NCI-H187 (cell line): ENCODE data around the gene SYTL4.

Experiments used
- DNase-seq, 2 experiments: peaks; one replicate each; lab custom pipeline; 2025; lab: John Stamatoyannopoulos, UW

SYTL4 gene

DNA sequence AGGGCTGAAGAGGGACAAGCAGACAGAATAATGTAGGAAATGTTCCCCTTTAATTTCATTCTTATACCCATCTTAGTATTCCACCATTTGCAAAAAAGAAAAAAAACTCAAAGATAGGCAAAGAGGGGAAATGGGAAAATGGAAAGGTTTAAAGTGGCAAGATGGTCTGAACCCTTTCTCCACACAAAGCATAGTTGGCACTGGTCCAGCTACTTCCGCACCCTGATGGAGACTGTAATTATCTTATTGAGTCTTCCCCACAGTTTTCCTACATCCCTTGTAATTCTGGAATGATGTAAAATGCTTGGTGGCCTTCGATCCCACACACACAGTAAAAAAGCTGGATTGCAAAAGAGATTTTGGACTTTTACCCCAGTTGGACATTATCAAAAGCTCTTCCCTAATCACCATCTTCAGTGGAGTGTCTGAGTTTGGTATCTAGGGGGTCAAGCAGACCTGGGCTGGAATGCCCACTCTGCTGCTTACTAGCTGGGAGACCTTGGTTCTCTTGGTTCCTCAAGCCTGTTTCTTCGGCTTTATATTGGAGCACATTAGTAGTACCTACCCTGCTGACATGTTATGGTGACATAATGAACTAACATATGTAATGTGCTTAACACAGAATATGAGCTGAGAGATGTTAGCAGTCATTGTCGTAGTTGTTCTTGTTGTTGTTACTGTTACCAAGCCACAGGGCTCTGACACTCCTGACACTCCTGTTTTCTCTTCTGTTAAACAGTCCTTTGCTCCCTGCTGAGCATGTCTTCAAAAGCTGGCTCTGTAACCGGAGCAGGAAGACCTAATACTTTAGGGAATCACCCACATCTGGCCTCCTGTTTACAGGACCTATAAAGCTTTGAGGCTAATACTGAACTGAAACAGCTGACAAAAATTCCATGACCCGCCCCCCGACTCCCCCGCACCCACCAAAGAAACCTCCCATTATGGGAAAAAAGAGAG is 83.2 kb downstream of the SYTL4 start:
- DNase-seq, result no peak

DNA sequence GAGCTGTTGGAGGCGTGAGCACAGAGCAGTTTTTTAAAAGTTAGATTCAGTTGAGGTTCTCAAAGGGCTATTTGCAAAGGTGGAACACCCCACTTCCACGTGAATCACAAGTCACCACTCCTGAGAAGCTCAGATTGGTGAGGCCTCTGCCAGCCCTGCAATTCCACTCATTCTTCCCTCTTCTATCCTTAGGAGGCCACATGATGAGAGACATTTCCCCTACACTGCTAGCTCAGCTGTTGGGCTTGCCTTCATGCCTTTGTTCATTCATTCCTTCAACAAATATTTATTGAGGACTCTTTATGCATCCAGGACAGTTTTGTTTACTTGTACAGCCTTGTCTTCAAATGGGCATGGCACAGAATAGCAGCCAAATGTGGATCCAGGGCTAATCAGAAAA is 84.2 kb downstream of the SYTL4 start:
- no peak for DNase-seq

DNA sequence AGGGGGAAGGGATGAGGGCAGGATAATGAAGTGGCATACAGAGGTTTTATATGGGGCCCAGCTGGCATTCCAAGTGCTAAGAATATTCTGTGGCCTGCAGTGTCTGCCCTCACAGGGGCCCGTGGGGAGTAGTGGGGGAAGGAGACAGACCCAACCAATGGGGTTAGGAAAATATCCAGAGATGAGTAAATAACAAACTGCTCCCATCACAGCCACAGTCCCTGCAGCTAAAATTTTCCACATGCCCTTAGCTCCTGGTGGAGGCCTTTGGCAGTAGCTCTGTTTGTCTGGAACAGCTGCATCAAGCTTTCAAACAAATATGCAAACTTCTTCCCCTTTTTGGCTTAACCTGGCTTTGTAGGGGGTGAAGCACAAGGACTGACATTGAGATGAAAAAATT is 84.8 kb downstream of the SYTL4 start:
- no peak for DNase-seq

DNA sequence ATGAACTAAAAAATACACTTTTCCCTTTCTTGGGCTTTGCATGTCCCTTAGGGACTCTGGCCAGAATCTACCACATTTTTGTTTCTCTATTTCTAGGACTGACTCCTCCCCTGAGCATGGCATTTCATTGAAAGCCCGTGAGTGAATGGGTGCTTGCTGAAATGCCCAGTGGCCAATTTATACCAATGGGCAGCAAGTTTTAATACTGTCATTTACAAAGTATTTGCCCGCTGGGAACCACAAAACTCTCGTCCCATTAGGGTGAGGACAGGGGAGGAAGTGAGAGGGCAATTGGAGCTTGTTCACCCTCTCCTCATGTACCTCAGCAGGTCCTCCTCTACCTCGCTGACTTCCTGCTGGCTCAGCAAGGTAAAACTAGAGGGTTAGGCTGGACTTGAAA is 86.8 kb downstream of the SYTL4 start:
- DNase-seq, result no peak

DNA sequence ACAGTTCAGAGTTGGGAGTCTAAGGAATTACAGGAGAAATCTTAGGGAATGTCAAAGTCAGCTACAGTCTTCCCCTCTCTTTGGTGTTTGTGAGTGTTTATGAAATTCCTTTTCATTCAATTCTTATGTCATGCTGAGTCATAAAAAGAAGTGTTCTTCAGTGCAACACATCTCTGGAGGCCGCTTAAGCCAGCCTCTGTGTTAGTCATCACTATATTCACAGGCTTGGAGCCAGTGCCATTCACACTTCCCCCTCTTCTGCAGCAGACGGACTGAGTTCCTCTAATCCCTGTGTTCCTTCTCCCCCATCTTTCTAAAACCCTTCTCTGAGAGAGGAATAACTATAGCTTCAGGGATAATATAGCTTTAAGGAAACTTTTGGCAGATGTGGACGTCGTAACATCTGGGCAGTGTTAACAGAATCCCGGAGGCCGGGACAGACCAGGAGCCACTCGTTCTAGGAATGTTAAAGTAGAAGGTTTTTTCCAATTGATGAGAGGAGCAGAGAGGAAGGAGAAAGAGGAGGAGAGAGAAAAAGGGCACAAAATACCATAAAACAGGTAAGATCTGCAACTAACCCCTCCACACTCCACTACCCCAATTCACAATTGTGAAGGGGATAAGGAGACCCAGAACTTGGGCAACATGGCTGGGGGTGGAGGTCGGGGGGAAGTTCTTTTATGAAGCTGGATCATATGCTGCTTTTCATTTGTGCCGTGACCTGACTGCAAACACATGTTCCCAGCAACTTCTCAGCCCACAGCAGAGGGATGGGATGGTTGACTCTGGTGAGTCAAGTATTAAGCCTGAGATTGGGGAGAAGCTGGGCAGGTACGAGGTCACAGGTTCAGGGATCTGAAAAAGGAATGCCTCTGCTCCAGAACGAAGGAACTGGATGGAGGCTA is 87.7 kb downstream of the SYTL4 start, which contains the start of gene SRPX2:
SRPX2 (plus strand) TSS at position 244 of the 905 bp plus-strand sequence. CDS start 2,124 bp downstream, outside the sequence.
- no peak for DNase-seq

DNA sequence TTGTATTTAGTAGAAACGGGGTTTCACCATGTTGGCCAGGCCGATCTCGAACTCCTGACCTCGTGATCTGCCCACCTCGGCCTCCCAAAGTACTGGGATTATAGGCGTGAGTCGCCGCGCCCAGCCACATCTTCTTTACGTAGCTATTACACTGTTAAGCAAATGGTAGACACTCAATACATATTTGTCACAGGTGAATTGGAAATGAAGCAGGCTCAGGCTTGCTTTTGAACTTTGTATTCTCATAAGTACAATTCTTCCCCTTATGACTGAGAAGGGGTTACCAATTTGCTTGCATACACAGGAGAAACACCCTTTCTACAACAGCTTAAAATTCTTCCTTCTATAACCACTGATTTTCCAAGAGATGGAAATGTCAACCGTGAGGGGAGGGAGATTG is 88.7 kb downstream of the SYTL4 start:
- DNase-seq, result no peak

DNA sequence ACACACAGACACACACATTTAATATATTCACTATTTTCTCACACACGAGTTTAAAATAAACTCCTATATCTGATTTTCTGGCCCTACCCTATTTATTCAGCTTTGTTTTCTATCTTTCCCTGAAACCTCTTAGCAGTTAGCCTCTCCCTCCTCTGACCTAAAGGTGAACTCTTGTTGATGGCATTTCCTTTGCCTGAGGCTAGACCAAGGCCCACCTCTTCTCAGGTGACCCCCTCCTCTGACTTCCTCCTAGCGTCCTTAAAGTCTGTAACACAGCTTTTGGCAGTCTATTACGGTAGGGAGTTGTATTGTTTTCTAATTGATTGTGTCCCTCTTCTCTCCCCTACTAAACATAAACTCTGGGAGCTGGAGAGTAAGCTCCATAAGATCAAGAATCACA is 89.6 kb downstream of the SYTL4 start:
- DNase-seq, result no peak

DNA sequence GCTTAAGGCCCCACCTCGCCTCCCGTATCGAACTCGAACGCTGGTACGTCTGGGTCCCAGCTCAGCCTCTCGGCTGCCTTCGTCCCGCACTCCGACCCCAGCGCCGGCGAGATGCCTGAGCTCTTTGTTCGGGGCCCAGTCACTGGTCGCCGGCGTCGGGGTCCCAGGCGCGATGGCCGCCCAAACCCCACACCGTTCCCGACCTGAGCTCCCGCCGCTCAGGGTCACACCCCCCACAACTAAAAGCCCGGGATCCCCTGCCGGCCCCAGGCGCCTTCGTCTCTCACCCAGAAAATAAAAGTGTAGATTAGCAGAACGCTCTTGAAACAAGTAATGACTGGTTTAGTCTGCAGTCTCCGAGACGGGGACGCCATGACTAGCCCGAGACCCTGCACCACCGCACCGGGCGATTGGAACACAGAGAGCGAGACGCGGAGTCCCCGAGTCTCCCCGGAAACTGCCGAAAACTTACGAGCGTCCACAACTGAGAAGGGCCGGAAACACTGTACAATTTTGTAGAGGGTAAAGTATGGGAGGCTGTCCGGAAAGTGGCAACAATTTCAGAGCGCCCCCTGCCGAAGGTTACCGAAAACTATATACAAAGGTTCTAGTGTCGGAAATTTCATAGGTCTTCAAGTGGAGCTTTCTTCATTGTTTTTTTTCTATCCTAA is 95.5 kb downstream of the SYTL4 start, which contains the start of gene TSPAN6:
TSPAN6 (minus strand) TSS at position 486 of the 671 bp plus-strand sequence; CDS start at position 374, 112 bp downstream.
- DNase-seq, result no peak

DNA sequence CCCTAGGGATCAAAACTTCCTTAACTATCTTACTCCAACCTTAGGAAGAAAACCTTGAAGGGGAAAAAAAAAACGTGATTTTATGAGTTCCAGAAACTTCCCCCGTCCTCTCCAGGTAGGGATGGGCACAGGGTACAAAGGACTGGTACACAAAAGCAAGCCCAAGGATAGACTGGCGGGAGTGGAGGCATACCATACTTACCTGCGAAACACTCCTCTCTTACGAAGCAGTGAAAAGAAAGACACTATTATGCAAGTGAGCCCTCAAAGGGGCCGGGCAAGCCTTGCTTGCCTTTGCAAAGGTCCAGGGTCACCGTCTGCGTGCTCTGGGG is 96.0 kb downstream of the SYTL4 start:
- no peak for DNase-seq

DNA sequence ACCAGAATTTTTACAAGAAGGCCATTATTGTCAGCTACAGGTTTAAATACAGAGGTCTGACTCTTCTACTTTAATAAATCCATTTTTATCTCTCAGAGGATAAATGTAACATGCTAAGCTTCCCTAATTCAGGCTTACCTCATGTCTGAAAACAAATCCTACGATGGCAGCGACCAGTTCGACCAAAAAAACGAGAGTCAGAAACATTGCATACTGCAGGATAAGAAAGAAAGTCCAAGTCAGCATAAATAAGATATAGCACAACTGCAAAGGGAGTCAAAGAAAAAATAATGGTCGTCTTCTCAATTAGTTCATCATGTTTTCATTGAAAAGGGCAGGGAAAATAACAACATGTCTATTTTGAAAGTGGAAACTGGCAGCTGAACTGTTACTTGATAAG is 96.9 kb downstream of the SYTL4 start:
- no peak for DNase-seq

DNA sequence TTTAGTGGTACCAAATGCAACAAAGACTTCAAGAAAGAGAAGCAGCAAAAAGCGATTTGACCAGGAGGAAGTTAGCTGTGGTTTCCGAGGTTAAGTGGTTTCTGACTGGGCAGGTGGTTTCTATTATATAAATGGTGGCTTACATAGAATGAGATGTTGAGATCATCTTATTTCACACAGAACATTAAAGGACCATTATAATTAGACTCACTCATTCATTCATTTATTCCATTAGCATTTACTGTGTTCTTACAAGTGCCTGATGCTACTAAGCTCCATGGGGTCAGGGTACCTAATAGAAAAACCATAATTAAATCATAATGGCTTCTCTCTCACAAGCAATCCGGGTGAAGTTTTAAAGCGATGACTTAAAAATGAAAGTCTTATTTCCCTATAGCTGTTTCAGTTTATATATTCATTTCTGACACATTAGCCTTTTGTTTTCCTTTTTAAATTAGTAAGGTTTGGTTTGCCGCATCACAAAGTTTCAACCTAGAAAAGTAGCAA is 105.9 kb downstream of the SYTL4 start:
- no peak for DNase-seq
